PFSK-1 (cell line): ENCODE measurements around the gene IFITM10.

ENCODE experiments used
- FOXP2 ChIP-seq: optimal IDR thresholded peaks from 2 replicates; pipeline ENCODE3; 2011; ENCODE audit warnings: borderline replicate concordance, control low read depth, inconsistent platforms; ENCODE audit not compliant: insufficient read depth; ENCODE audit errors: extremely low read length, extremely low read depth
- POLR2AphosphoS5 ChIP-seq: IDR thresholded peaks from 2 replicates; pipeline ENCODE4 v1.6.1; 2012; ENCODE audit warnings: low read depth, mild to moderate bottlenecking, control low read depth, low read length, moderate library complexity
- SIN3A ChIP-seq: IDR thresholded peaks from 2 replicates; pipeline ENCODE4 v1.6.1; 2012; ENCODE audit warnings: mild to moderate bottlenecking, low read length, moderate library complexity, borderline replicate concordance; ENCODE audit not compliant: insufficient read depth
- TAF1 ChIP-seq: IDR thresholded peaks from 2 replicates; pipeline ENCODE4 v1.6.1; 2012; ENCODE audit warnings: low read length, control low read depth, borderline replicate concordance; ENCODE audit not compliant: insufficient read depth
- TF ChIP-seq, protein P1 (sequence below), 2 experiments: IDR thresholded peaks; 2 replicates each; pipeline versions ENCODE4 v1.6.1 to v1.8.0; 2011 to 2012; ENCODE audit warnings: low read depth in 2 of 2, low read length in 2 of 2, control low read depth in 1 of 2, inconsistent platforms in 1 of 2, mild to moderate bottlenecking in 1 of 2, moderate library complexity in 1 of 2; ENCODE audit not compliant: insufficient read depth in 1 of 2

- TF ChIP-seq POLR2AphosphoS5 (no peak), FOXP2 (no peak), TAF1 (no peak), SIN3A (no peak)
- TF ChIP-seq, protein P1, sequence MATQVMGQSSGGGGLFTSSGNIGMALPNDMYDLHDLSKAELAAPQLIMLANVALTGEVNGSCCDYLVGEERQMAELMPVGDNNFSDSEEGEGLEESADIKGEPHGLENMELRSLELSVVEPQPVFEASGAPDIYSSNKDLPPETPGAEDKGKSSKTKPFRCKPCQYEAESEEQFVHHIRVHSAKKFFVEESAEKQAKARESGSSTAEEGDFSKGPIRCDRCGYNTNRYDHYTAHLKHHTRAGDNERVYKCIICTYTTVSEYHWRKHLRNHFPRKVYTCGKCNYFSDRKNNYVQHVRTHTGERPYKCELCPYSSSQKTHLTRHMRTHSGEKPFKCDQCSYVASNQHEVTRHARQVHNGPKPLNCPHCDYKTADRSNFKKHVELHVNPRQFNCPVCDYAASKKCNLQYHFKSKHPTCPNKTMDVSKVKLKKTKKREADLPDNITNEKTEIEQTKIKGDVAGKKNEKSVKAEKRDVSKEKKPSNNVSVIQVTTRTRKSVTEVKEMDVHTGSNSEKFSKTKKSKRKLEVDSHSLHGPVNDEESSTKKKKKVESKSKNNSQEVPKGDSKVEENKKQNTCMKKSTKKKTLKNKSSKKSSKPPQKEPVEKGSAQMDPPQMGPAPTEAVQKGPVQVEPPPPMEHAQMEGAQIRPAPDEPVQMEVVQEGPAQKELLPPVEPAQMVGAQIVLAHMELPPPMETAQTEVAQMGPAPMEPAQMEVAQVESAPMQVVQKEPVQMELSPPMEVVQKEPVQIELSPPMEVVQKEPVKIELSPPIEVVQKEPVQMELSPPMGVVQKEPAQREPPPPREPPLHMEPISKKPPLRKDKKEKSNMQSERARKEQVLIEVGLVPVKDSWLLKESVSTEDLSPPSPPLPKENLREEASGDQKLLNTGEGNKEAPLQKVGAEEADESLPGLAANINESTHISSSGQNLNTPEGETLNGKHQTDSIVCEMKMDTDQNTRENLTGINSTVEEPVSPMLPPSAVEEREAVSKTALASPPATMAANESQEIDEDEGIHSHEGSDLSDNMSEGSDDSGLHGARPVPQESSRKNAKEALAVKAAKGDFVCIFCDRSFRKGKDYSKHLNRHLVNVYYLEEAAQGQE (IDR thresholded peaks at IDR 0.05; ENCODE audit: insufficient read depth in 1 of 2, low read depth in 2 of 2, low read length in 2 of 2): no peak
Measured at GRCh38 chr11:1729692-1730011, 20.7 kb downstream of the IFITM10 start.
